Endodermal cell (in vitro differentiated cells): ENCODE data around the gene LRRC28. TPM values are rescaled to one million over a fixed set of nuclear protein-coding genes. Genes with fewer than 3 reads are reported as not detected.

Experiments
- DNase-seq: peaks from one replicate; pipeline ENCODE4 v3.0.0-alpha.2; 2017
- H3K27ac ChIP-seq: 2 replicates; pipeline ENCODE4 v1.5.1; 2013; ENCODE audit warnings: mild to moderate bottlenecking, low read depth, low read length, moderate library complexity
- H3K27me3 ChIP-seq: 2 replicates; pipeline ENCODE4 v1.6.1; 2013; ENCODE audit warnings: mild to moderate bottlenecking, low read length, moderate library complexity; ENCODE audit not compliant: insufficient read depth, control insufficient read depth, poor library complexity, severe bottlenecking
- H3K36me3 ChIP-seq: 2 replicates; pipeline ENCODE4 v1.7.0; 2013; ENCODE audit warnings: mild to moderate bottlenecking, low read length, moderate library complexity; ENCODE audit not compliant: control insufficient read depth, insufficient read depth
- H3K4me1 ChIP-seq: one replicate; pipeline ENCODE4 v1.7.0; 2013; ENCODE audit warnings: low read length; ENCODE audit not compliant: control insufficient read depth, insufficient read depth
- H3K4me3 ChIP-seq: 2 replicates; pipeline ENCODE4 v1.5.1; 2013; ENCODE audit warnings: mild to moderate bottlenecking, low read length, moderate library complexity
- H3K9ac ChIP-seq: 2 replicates; pipeline ENCODE4 v1.6.1; 2013; ENCODE audit warnings: mild to moderate bottlenecking, low read length, moderate library complexity; ENCODE audit not compliant: poor library complexity, severe bottlenecking; ENCODE audit errors: extremely low read depth
- H3K9me3 ChIP-seq: 2 replicates; pipeline ENCODE4 v1.6.1; 2013; ENCODE audit warnings: mild to moderate bottlenecking, low read length, moderate library complexity; ENCODE audit not compliant: control insufficient read depth
- H3K27ac Mint-ChIP-seq: 2 replicates; pipeline ENCODE4 v1.8.0; 2020; ENCODE audit warnings: mixed read lengths
- H3K27me3 Mint-ChIP-seq: 2 replicates; pipeline ENCODE4 v1.8.0; 2021; ENCODE audit warnings: mild to moderate bottlenecking, mixed read lengths; ENCODE audit not compliant: insufficient read depth
- H3K36me3 Mint-ChIP-seq: 2 replicates; pipeline ENCODE4 v1.8.0; 2020; ENCODE audit warnings: low read depth, mixed read lengths
- H3K4me1 Mint-ChIP-seq: 2 replicates; pipeline ENCODE4 v1.8.0; 2020; ENCODE audit warnings: mixed read lengths
- H3K4me3 Mint-ChIP-seq: 2 replicates; pipeline ENCODE4 v1.8.0; 2020; ENCODE audit warnings: mild to moderate bottlenecking, moderate library complexity, mixed read lengths
- H3K9me3 Mint-ChIP-seq: 2 replicates; pipeline ENCODE4 v1.8.0; 2020; ENCODE audit warnings: mild to moderate bottlenecking, mixed read lengths
- CTCF ChIP-seq: fragments of 200-600 bp; sonication (generic); conservative IDR thresholded peaks from 2 replicates; pipeline ENCODE4 v1.5.0; 2021; ENCODE audit warnings: antibody characterized with exemption, mild to moderate bottlenecking
- WGBS, 2 experiments: methylation state at CpG; one replicate each; pipeline versions ENCODE4 v1.1.5 to v1.1.7; 2013; ENCODE audit warnings: missing lambda C conversion rate in 2 of 2, mixed read lengths in 1 of 2; ENCODE audit not compliant: insufficient coverage in 1 of 2, insufficient read length in 1 of 2; 5-methylcytosine and 5-hydroxymethylcytosine counted together
- total RNA-seq, 2 donors: library from RNA; stranded (reverse); fragmentation: NEBNext Ultra II Directional in 1 of 2; extraction: Animal tissue kit (Norgen Biotek cat#: 25700) in 1 of 2; gene quantifications; 2 replicates in 1 of 2; 3 replicates in 1 of 2; pipeline ENCODE4 v1.2.1, GENCODE V29; 2021

The LRRC28 gene
- total RNA-seq, 2 donors from 2014 or later, result 26.1 to 35.5 TPM

GRCh38 chr15:99368743-99369142 is 117.5 kb downstream of the LRRC28 start:
- H3K9ac ChIP-seq, result no peak overlapping the region
- peaks cover 11% of the 10 kb centered on the region for H3K9me3 Mint-ChIP-seq
- H3K27me3 Mint-ChIP-seq, result no peaks in the 10 kb centered on the region
- H3K27ac Mint-ChIP-seq, result no peak overlapping the region
- peaks cover 17% of the 10 kb centered on the region for H3K9me3 ChIP-seq
- no peak overlapping the region for H3K27ac ChIP-seq
- no peaks in the 10 kb centered on the region for H3K4me1 ChIP-seq
- H3K27me3 ChIP-seq, result no peaks in the 10 kb centered on the region
- H3K36me3 ChIP-seq, result no peaks in the 10 kb centered on the region
- no peak overlapping the region for H3K4me3 ChIP-seq
- no peak for DNase-seq
- no peak for TF ChIP-seq CTCF
- no peak overlapping the region for H3K4me3 Mint-ChIP-seq
- H3K4me1 Mint-ChIP-seq, result no peaks in the 10 kb centered on the region
- H3K36me3 Mint-ChIP-seq, result peaks cover 39% of the 10 kb centered on the region

- Mint-ChIP-seq H3K27me3 (no peaks in the 10 kb centered on the region), H3K27ac (no peak overlapping the region), H3K36me3 (peaks cover 39% of the 10 kb centered on the region), H3K4me3 (no peak overlapping the region), H3K4me1 (no peaks in the 10 kb centered on the region), H3K9me3 (peaks cover 11% of the 10 kb centered on the region)
- no peak overlapping the region for H3K9ac ChIP-seq
- no peaks in the 10 kb centered on the region for H3K36me3 ChIP-seq
- 93 to 100% methylated on average over 3 to 5 of the region's 5 CpGs for WGBS, 2 experiments
- H3K27ac ChIP-seq, result no peak overlapping the region
- H3K4me1 ChIP-seq, result no peaks in the 10 kb centered on the region
- no peak overlapping the region for H3K4me3 ChIP-seq
- peaks cover 21% of the 10 kb centered on the region for H3K9me3 ChIP-seq
- no peak for DNase-seq
- TF ChIP-seq CTCF, result no peak
- no peaks in the 10 kb centered on the region for H3K27me3 ChIP-seq
These were observed 117.9 kb downstream of the LRRC28 start for GRCh38 chr15:99369196-99369595.

- no peak for TF ChIP-seq CTCF
- H3K9ac ChIP-seq, result no peak overlapping the region
- H3K27me3 ChIP-seq, result no peaks in the 10 kb centered on the region
- Mint-ChIP-seq H3K4me3 (no peak overlapping the region), H3K27ac (no peak overlapping the region), H3K36me3 (peaks cover 37% of the 10 kb centered on the region), H3K4me1 (no peaks in the 10 kb centered on the region), H3K27me3 (no peaks in the 10 kb centered on the region), H3K9me3 (peaks cover 19% of the 10 kb centered on the region)
- H3K9me3 ChIP-seq, result peaks cover 17% of the 10 kb centered on the region
- no peak for DNase-seq
- no peaks in the 10 kb centered on the region for H3K36me3 ChIP-seq
- WGBS, 2 experiments, result 91 to 100% methylated on average over 1 to 4 of the region's 4 CpGs
- no peaks in the 10 kb centered on the region for H3K4me1 ChIP-seq
- no peak overlapping the region for H3K27ac ChIP-seq
- H3K4me3 ChIP-seq, result no peak overlapping the region
These were observed 120.2 kb downstream of the LRRC28 start for GRCh38 chr15:99371180-99372103.
